HS-27A (cell line): ENCODE measurements around the gene N4BP2L2.
"Not testable (repeated sequence)": the region's sequence is repeated elsewhere in the genome, so short reads cannot be mapped to it uniquely, and the experiment has no call there.

Experiments used
- DNase-seq: peaks from one replicate; pipeline ENCODE4 v3.0.0-alpha.2; 2012; ENCODE audit warnings: low read depth, missing footprints

The N4BP2L2 gene

GRCh38 chr13:32538621-32539246 is at the start of gene N4BP2L2:
Gene N4BP2L2 (minus strand): TSS chr13:32538795. CDS start chr13:32537027, 1,768 bp downstream.
- DNase-seq: peak; percentile 77

- no peak for DNase-seq
Observed at GRCh38 chr13:32587811-32588170, 49.2 kb upstream of the N4BP2L2 start.

GRCh38 chr13:32587011-32587810 is 48.6 kb upstream of the N4BP2L2 start:
- DNase-seq: no peak

- DNase-seq: peak; percentile 41
Observed at GRCh38 chr13:32586080-32586900, 47.7 kb upstream of the N4BP2L2 start, which contains the start of gene PDS5B. Gene PDS5B (plus strand): TSS chr13:32586452. CDS start chr13:32648773, 62,321 bp downstream.

GRCh38 chr13:32585550-32586079 is 47.0 kb upstream of the N4BP2L2 start:
- no peak for DNase-seq

GRCh38 chr13:32582991-32583390 is 44.4 kb upstream of the N4BP2L2 start:
- DNase-seq: no peak

GRCh38 chr13:32582281-32582680 is 43.7 kb upstream of the N4BP2L2 start:
- DNase-seq: no peak

GRCh38 chr13:32581177-32581786 is 42.7 kb upstream of the N4BP2L2 start:
- DNase-seq: no peak

- DNase-seq: no peak
Observed at GRCh38 chr13:32577032-32577431, 38.4 kb upstream of the N4BP2L2 start.

- DNase-seq: not testable (repeated sequence)
Observed at GRCh38 chr13:32575687-32576086, 37.1 kb upstream of the N4BP2L2 start.

- DNase-seq: not testable (repeated sequence)
Observed at GRCh38 chr13:32560842-32561241, 22.2 kb upstream of the N4BP2L2 start.

GRCh38 chr13:32555613-32556012 is 17.0 kb upstream of the N4BP2L2 start:
- DNase-seq: no peak

GRCh38 chr13:32553720-32554119 is 15.1 kb upstream of the N4BP2L2 start:
- no peak for DNase-seq

GRCh38 chr13:32549788-32550187 is 11.2 kb upstream of the N4BP2L2 start:
- DNase-seq: no peak

- DNase-seq: no peak
Observed at GRCh38 chr13:32548837-32549236, 10.2 kb upstream of the N4BP2L2 start.

GRCh38 chr13:32545083-32545482 is 6.5 kb upstream of the N4BP2L2 start:
- no peak for DNase-seq

- DNase-seq: no peak
Observed at GRCh38 chr13:32542221-32542620, 3.6 kb upstream of the N4BP2L2 start.

GRCh38 chr13:32538143-32538620 is 413 bp downstream of the N4BP2L2 start:
- peak; percentile 17 for DNase-seq

GRCh38 chr13:32537580-32538142 is 934 bp downstream of the N4BP2L2 start:
- no peak for DNase-seq

- DNase-seq: no peak
Observed at GRCh38 chr13:32535748-32536147, 2.8 kb downstream of the N4BP2L2 start.

GRCh38 chr13:32535115-32535514 is 3.5 kb downstream of the N4BP2L2 start:
- no peak for DNase-seq
